GM19238 (cell line): ENCODE measurements around the gene GBF1.

Experiments
- DNase-seq: peaks from one replicate; pipeline ENCODE4 v3.0.0; 2011; ENCODE audit warnings: low spot score; ENCODE audit not compliant: insufficient read length

GBF1 gene

GRCh38 chr10:102421507-102421756 lies 176.1 kb downstream of the GBF1 start:
- DNase-seq = no peak

- DNase-seq = peak; percentile 16
Observed at GRCh38 chr10:102421757-102422512, 176.6 kb downstream of the GBF1 start.

GRCh38 chr10:102422545-102423129 lies 177.3 kb downstream of the GBF1 start:
- DNase-seq = peak; percentile 2

- DNase-seq = no peak
Observed at GRCh38 chr10:102423372-102423968, 178.1 kb downstream of the GBF1 start.

GRCh38 chr10:102424145-102424544 lies 178.8 kb downstream of the GBF1 start:
- DNase-seq = no peak

- no peak for DNase-seq
Observed at GRCh38 chr10:102424916-102425315, 179.6 kb downstream of the GBF1 start.

GRCh38 chr10:102425444-102425843 lies 180.1 kb downstream of the GBF1 start:
- no peak for DNase-seq

- no peak for DNase-seq
Observed at GRCh38 chr10:102426803-102427287, 181.5 kb downstream of the GBF1 start.

- DNase-seq = no peak
Observed at GRCh38 chr10:102429468-102429867, 184.1 kb downstream of the GBF1 start.

GRCh38 chr10:102431452-102432124 lies 186.3 kb downstream of the GBF1 start:
- DNase-seq = no peak
